Measurements from ENCODE around the gene RABGAP1L. TPM values are rescaled to one million over a fixed set of nuclear protein-coding genes. Genes with fewer than 3 reads are reported as not detected.

The RABGAP1L gene
- total RNA-seq, 1 donor from 2014 or later = 80.6 TPM

GRCh38 chr1:174850726-174851125 is 691.4 kb downstream of the RABGAP1L start:
- Histone ChIP-seq H3K27ac (no peak overlapping the region), H3K9me3 (no peaks in the 10 kb centered on the region), H3K27me3 (no peaks in the 10 kb centered on the region), H3K36me3 (no peaks in the 10 kb centered on the region), H3K4me3 (no peak overlapping the region), H3K4me1 (no peaks in the 10 kb centered on the region)
- TF ChIP-seq CTCF (IDR thresholded peaks at IDR 0.05) = no peak
- ATAC-seq (peak; percentile 81), DNase-seq (no peak)
- intact Hi-C loops (cut with DNase I) = no loop called here

DNA sequence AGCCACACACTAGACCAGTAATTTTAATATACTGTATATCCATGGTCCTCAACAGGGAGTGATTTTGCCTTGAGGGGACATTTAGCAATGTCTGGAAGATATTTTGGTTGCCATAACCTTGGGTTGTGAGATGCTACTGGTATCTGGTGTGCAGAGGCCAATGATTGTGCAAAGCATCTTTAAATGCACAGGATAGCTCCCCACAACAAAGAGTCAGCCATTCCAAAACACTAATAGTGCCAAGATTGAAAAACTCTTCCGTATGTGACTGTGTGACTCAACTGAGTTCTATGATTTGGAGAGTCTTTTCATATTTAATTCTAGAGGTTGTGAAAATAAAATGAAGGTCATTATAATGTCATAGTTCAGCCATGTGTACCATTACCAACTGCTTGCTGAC is 699.0 kb downstream of the RABGAP1L start:
- no peak overlapping the region for H3K4me3 ChIP-seq
- no peak for TF ChIP-seq CTCF (IDR thresholded peaks at IDR 0.05)
- H3K9me3 ChIP-seq = no peaks in the 10 kb centered on the region
- ATAC-seq = no peak
- DNase-seq = no peak
- no peak overlapping the region for H3K27ac ChIP-seq
- intact Hi-C loops (cut with DNase I) = no loop called here
- no peaks in the 10 kb centered on the region for H3K36me3 ChIP-seq
- H3K27me3 ChIP-seq = no peaks in the 10 kb centered on the region
- no peaks in the 10 kb centered on the region for H3K4me1 ChIP-seq

- intact Hi-C loops (cut with DNase I) = no loop called here
Measured at GRCh38 chr1:174870319-174870718, 711.0 kb downstream of the RABGAP1L start.

DNA sequence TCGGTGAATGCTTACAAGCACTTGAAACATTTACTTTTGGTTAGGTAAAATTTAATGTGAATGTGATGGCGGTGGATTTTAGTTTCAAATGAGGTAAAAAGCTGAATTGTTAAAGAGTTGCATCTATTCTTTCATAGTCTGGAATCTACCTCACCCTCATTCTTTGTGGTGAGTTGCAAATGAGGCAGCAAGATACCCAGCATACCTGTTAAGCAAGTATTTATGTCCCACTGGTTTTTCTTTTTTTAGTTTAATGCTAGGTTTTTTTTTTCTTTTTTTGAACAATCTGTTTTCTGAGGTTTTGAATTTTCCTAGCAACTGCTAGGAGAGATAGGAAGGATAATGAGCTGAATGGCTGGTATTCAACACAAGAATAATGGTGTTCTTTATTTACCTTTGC is 712.6 kb downstream of the RABGAP1L start:
- DNase-seq (no peak), ATAC-seq (no peak)
- no peak overlapping the region for H3K4me3 ChIP-seq
- no peaks in the 10 kb centered on the region for H3K9me3 ChIP-seq
- intact Hi-C loops (cut with DNase I) = no loop called here
- no peaks in the 10 kb centered on the region for H3K27me3 ChIP-seq
- H3K4me1 ChIP-seq = no peaks in the 10 kb centered on the region
- no peak for TF ChIP-seq CTCF (IDR thresholded peaks at IDR 0.05)
- H3K36me3 ChIP-seq = no peaks in the 10 kb centered on the region
- no peak overlapping the region for H3K27ac ChIP-seq

More at GRCh38 chr1:174870319-174870718, 711.0 kb downstream of the RABGAP1L start:
- no peaks in the 10 kb centered on the region for H3K36me3 ChIP-seq
- no peaks in the 10 kb centered on the region for H3K9me3 ChIP-seq
- H3K27me3 ChIP-seq = no peaks in the 10 kb centered on the region
- TF ChIP-seq CTCF (IDR thresholded peaks at IDR 0.05) = no peak
- H3K4me1 ChIP-seq = no peaks in the 10 kb centered on the region
- ATAC-seq (no peak), DNase-seq (no peak)
- no peak overlapping the region for H3K27ac ChIP-seq
- no peak overlapping the region for H3K4me3 ChIP-seq

DNA sequence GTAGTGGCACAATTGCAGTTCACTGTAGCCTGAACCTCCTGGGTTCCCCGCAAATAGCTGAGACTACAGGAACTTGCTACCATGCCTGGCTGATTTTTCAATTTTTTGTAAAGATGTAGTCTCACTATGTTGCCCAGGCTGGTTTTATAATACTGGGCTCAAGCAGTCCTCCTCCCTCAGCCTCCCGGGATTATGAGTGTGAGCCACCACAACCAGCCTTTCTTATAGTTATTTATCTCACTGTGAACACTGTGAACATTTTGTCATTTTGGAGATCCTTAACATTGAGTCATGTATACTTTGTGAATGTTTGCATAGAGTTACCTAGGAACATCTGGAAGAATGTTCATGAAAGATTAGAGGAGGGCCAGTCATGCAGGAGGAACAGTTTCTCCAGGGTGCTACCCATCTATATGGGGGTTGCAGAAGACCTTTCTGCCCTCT is 713.3 kb downstream of the RABGAP1L start:
- H3K27me3 ChIP-seq = no peaks in the 10 kb centered on the region
- no peaks in the 10 kb centered on the region for H3K9me3 ChIP-seq
- TF ChIP-seq CTCF (IDR thresholded peaks at IDR 0.05) = no peak
- H3K4me1 ChIP-seq = no peaks in the 10 kb centered on the region
- no peak overlapping the region for H3K27ac ChIP-seq
- H3K4me3 ChIP-seq = no peak overlapping the region
- ATAC-seq (no peak), DNase-seq (no peak)
- H3K36me3 ChIP-seq = no peaks in the 10 kb centered on the region
- intact Hi-C loops (cut with DNase I) = no loop called here
